SK-N-SH (cell line): ENCODE results near the gene PIP4K2A. TPM values are rescaled to one million over a fixed set of nuclear protein-coding genes. Genes with fewer than 3 reads are reported as not detected.

ENCODE experiments used
- CTCF ChIA-PET: fragments of 300-600, 350-600 bp; formaldehyde crosslinking; extraction: SDS; loops from one replicate; lab custom pipeline; 2021; lab: Yijun Ruan, JAX
- POLR2A ChIA-PET: fragments of 350-600 bp; sonication (Branson Sonifier 250); formaldehyde crosslinking; extraction: SDS; loops from one replicate; lab custom pipeline; 2020; ENCODE audit warnings: antibody characterized with exemption, inconsistent platforms; lab: Yijun Ruan, JAX
- DNase-seq: peaks from one replicate; pipeline ENCODE4 v3.0.0; 2012
- H2AFZ ChIP-seq: fragments of 200-600 bp; sonication (generic); 2 replicates; pipeline ENCODE4 v1.8.1; 2016; ENCODE audit warnings: antibody characterized with exemption, mild to moderate bottlenecking, low read depth
- H3F3A ChIP-seq: fragments of 200-600 bp; sonication (generic); replicated peaks from 2 replicates; pipeline ENCODE3; 2016; ENCODE audit warnings: antibody characterized with exemption, mild to moderate bottlenecking; ENCODE audit not compliant: insufficient read depth
- H3K27ac ChIP-seq, 2 experiments: fragments of 200-500 bp in 1 of 2; fragments of 200-600 bp in 1 of 2; sonication (Bioruptor generic) in 1 of 2; sonication (generic), shearing (Covaris generic) in 1 of 2; 2 replicates each; pipeline versions ENCODE4 v1.5.1 to v1.6.1; 2014 to 2016; ENCODE audit warnings: low read depth in 2 of 2, inconsistent platforms in 1 of 2, low read length in 1 of 2, mild to moderate bottlenecking in 1 of 2, mixed read lengths in 1 of 2
- H3K27me3 ChIP-seq: fragments of 200-600 bp; sonication (generic), shearing (Covaris generic); 2 replicates; pipeline ENCODE4 v1.6.1; 2016; ENCODE audit warnings: mixed run types; ENCODE audit not compliant: insufficient read depth
- H3K36me3 ChIP-seq, 2 experiments: fragments of 200-500 bp in 1 of 2; fragments of 200-600 bp in 1 of 2; sonication (Bioruptor generic) in 1 of 2; sonication (generic) in 1 of 2; replicated peaks in 1 of 2; 2 replicates each; pipeline versions ENCODE3 to v1.5.1; 2014 to 2016; ENCODE audit warnings: low read length in 1 of 2, mild to moderate bottlenecking in 1 of 2; ENCODE audit not compliant: insufficient read depth in 2 of 2, control insufficient read depth in 1 of 2
- H3K4me1 ChIP-seq, 2 experiments: fragments of 200-500 bp in 1 of 2; fragments of 200-600 bp in 1 of 2; sonication (Bioruptor generic) in 1 of 2; sonication (generic), shearing (Covaris generic) in 1 of 2; 2 replicates each; pipeline versions ENCODE4 v1.5.1 to v1.6.1; 2014 to 2016; ENCODE audit warnings: low read depth in 1 of 2, low read length in 1 of 2, mixed run types in 1 of 2; ENCODE audit not compliant: insufficient read depth in 2 of 2, control insufficient read depth in 1 of 2
- H3K4me2 ChIP-seq: fragments of 200-600 bp; sonication (generic), shearing (Covaris generic); 2 replicates; pipeline ENCODE4 v1.6.1; 2017; ENCODE audit warnings: mixed run types
- H3K4me3 ChIP-seq, 2 experiments: fragments of 200-500 bp in 1 of 2; fragments of 200-600 bp in 1 of 2; sonication (Bioruptor generic) in 1 of 2; sonication (generic), shearing (Covaris generic) in 1 of 2; 2 replicates each; pipeline versions ENCODE4 v1.5.1 to v1.8.1; 2014 to 2016; ENCODE audit warnings: low read depth in 2 of 2, inconsistent platforms in 1 of 2, low read length in 1 of 2, mild to moderate bottlenecking in 1 of 2, mixed read lengths in 1 of 2, moderate library complexity in 1 of 2
- H3K79me2 ChIP-seq: fragments of 200-600 bp; sonication (generic); 2 replicates; pipeline ENCODE4 v1.8.1; 2017; ENCODE audit warnings: mild to moderate bottlenecking; ENCODE audit not compliant: insufficient read depth
- H3K9ac ChIP-seq: fragments of 200-600 bp; sonication (generic); 2 replicates; pipeline ENCODE4 v1.6.1; 2017; ENCODE audit warnings: mixed run types
- H3K9me2 ChIP-seq: fragments of 200-600 bp; sonication (generic); 2 replicates; pipeline ENCODE4 v1.6.1; 2017; ENCODE audit warnings: mixed run types
- H3K9me3 ChIP-seq: fragments of 200-600 bp; sonication (generic); 2 replicates; pipeline ENCODE4 v1.6.1; 2017; ENCODE audit warnings: mixed run types, mild to moderate bottlenecking, moderate library complexity
- H4K20me1 ChIP-seq: fragments of 200-600 bp; sonication (generic); 2 replicates; pipeline ENCODE4 v1.6.1; 2017; ENCODE audit warnings: mild to moderate bottlenecking, mixed run types; ENCODE audit not compliant: insufficient read depth
- CHD2 ChIP-seq: fragments of 150-350 bp; IDR thresholded peaks from 2 replicates; pipeline ENCODE4 v1.6.1; 2018; ENCODE audit warnings: low read length; ENCODE audit not compliant: partially characterized antibody
- FOXJ3 ChIP-seq: sonication (generic); formaldehyde crosslinking; IDR thresholded peaks from 2 replicates; pipeline ENCODE4 v1.5.1; 2020; ENCODE audit warnings: mild to moderate bottlenecking, missing genetic modification reagents
- JUND ChIP-seq: IDR thresholded peaks from 2 replicates; pipeline ENCODE4 v1.4.0; 2012
- MEF2A ChIP-seq: IDR thresholded peaks from 2 replicates; pipeline ENCODE4 v1.4.0; 2012; ENCODE audit warnings: low read depth, borderline replicate concordance
- MXI1 ChIP-seq: IDR thresholded peaks from 2 replicates; pipeline ENCODE4 v1.6.1; 2012; ENCODE audit warnings: mild to moderate bottlenecking, low read depth, low read length, improper control_type of control experiment
- NFIC ChIP-seq: IDR thresholded peaks from 2 replicates; pipeline ENCODE4 v1.4.0; 2012; ENCODE audit warnings: borderline replicate concordance
- NRF1 ChIP-seq: IDR thresholded peaks from 2 replicates; pipeline ENCODE4 v1.6.1; 2012; ENCODE audit warnings: low read depth, mild to moderate bottlenecking, low read length
- RAD21 ChIP-seq: IDR thresholded peaks from 2 replicates; pipeline ENCODE4 v1.6.1; 2012; ENCODE audit warnings: mild to moderate bottlenecking, low read length
- REST ChIP-seq: IDR thresholded peaks from 2 replicates; pipeline ENCODE4 v1.6.1; 2012; ENCODE audit warnings: mild to moderate bottlenecking, low read depth, low read length, moderate library complexity
- RFX5 ChIP-seq: IDR thresholded peaks from 2 replicates; pipeline ENCODE4 v1.6.1; 2012; ENCODE audit warnings: mild to moderate bottlenecking, improper control_type of control experiment, low read length
- RXRA ChIP-seq: IDR thresholded peaks from 2 replicates; pipeline ENCODE4 v1.4.0; 2012; ENCODE audit warnings: low read depth, mild to moderate bottlenecking, borderline replicate concordance
- SIN3A ChIP-seq: IDR thresholded peaks from 2 replicates; pipeline ENCODE4 v1.6.1; 2012; ENCODE audit warnings: low read depth, mild to moderate bottlenecking, low read length, moderate library complexity, borderline replicate concordance
- SMC3 ChIP-seq: IDR thresholded peaks from 2 replicates; pipeline ENCODE4 v1.6.1; 2012; ENCODE audit warnings: low read depth, low read length, improper control_type of control experiment
- TAF1 ChIP-seq: IDR thresholded peaks from 2 replicates; pipeline ENCODE4 v1.6.1; 2012; ENCODE audit warnings: low read depth, mild to moderate bottlenecking, low read length, moderate library complexity, borderline replicate concordance
- TEAD4 ChIP-seq: IDR thresholded peaks from 2 replicates; pipeline ENCODE4 v1.4.0; 2012; ENCODE audit warnings: mild to moderate bottlenecking, borderline replicate concordance; ENCODE audit not compliant: insufficient read depth
- USF2 ChIP-seq: fragments of 150-350 bp; IDR thresholded peaks from 2 replicates; pipeline ENCODE4 v1.6.1; 2017; ENCODE audit warnings: antibody characterized with exemption, low read length, low read depth, borderline replicate concordance
- YY1 ChIP-seq: IDR thresholded peaks from 2 replicates; pipeline ENCODE4 v1.4.0; 2012; ENCODE audit warnings: low read depth, mild to moderate bottlenecking
- ZBTB33 ChIP-seq: IDR thresholded peaks from 2 replicates; pipeline ENCODE4 v1.4.0; 2012; ENCODE audit warnings: low read depth, borderline replicate concordance
- WGBS: methylation state at CpG from one replicate; pipeline ENCODE4 v1.1.6; 2017; ENCODE audit warnings: low lambda C conversion rate; 5-methylcytosine and 5-hydroxymethylcytosine counted together
- polyA plus RNA-seq, 3 experiments: library from polyadenylated mRNA; depleted of rRNA; stranded (reverse); fragments of >200 nt; gene quantifications; 2 replicates each; pipeline ENCODE4 v1.2.3, GENCODE V29; 2012
- TF ChIP-seq, protein P1 (sequence below): fragments of 200-600 bp; sonication (generic); IDR thresholded peaks from 2 replicates; pipeline ENCODE4 v1.6.1; 2017; ENCODE audit warnings: antibody characterized with exemption, mild to moderate bottlenecking, moderate library complexity
- TF ChIP-seq, protein P2 (sequence below): IDR thresholded peaks from 2 replicates; pipeline ENCODE4; 2012

The PIP4K2A gene
- polyA plus RNA-seq, 1 of the 3 experiments (the other 2 are of a cell fraction), result 10.8 TPM

DNA sequence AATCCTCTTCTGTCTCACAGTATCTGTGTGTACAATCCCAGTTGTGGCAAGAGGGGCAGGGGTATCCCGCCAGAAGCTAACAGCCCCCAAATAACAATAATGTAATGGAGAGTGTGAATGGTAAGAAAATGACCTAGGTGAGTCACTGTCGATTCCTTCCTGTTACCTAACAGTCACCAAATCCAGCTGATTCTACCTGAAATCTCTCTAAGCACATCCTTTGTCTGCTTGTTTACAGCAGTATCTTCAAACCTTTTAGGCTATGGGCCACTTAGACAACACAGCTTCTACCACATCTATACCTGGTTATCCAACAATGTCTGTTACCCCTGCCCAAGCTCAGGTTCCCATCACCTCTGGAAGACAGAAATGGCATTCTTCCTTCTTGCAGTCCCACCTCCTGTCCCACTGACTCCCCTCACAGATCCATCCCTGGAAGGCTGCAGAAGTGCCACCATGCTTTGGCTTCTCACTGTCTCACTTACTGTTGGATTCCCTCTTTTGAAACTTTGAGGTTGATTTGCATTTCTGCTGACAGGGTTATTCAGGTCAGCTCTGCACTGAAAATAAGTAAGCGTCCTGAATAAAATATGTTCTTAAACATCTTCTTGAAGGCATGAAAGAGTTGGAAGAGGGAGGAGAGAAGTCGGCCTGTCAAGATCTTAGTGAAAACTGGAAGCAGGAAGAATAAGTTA, 13.1 kb downstream of the PIP4K2A start:
- DNase-seq, result no peak
- POLR2A ChIA-PET, result no interaction called here
- Histone ChIP-seq H3K4me1 (no peaks in the 10 kb centered on the region; a peak in 1 of 4 replicates), H4K20me1 (peaks cover 69% of the 10 kb centered on the region), H3K9me2 (no peaks in the 10 kb centered on the region), H3F3A (no peaks in the 10 kb centered on the region), H3K27ac (no peak overlapping the region), H3K36me3 (no peaks in the 10 kb centered on the region), H3K4me3 (no peak overlapping the region), H3K27me3 (no peaks in the 10 kb centered on the region), H2AFZ (no peak overlapping the region), H3K79me2 (peaks cover 89% of the 10 kb centered on the region), H3K9me3 (no peaks in the 10 kb centered on the region), H3K9ac (no peak overlapping the region), H3K4me2 (no peak overlapping the region)
- TF ChIP-seq TEAD4 (no peak), NFIC (no peak), RFX5 (no peak), JUND (no peak), YY1 (no peak), RAD21 (no peak), RXRA (no peak), CHD2 (no peak), REST (no peak), NRF1 (no peak), SIN3A (no peak), FOXJ3 (CRISPR knock-in tag) (no peak), SMC3 (no peak), TAF1 (no peak), MEF2A (no peak), USF2 (no peak), MXI1 (no peak), ZBTB33 (no peak)
- TF ChIP-seq, protein P1, sequence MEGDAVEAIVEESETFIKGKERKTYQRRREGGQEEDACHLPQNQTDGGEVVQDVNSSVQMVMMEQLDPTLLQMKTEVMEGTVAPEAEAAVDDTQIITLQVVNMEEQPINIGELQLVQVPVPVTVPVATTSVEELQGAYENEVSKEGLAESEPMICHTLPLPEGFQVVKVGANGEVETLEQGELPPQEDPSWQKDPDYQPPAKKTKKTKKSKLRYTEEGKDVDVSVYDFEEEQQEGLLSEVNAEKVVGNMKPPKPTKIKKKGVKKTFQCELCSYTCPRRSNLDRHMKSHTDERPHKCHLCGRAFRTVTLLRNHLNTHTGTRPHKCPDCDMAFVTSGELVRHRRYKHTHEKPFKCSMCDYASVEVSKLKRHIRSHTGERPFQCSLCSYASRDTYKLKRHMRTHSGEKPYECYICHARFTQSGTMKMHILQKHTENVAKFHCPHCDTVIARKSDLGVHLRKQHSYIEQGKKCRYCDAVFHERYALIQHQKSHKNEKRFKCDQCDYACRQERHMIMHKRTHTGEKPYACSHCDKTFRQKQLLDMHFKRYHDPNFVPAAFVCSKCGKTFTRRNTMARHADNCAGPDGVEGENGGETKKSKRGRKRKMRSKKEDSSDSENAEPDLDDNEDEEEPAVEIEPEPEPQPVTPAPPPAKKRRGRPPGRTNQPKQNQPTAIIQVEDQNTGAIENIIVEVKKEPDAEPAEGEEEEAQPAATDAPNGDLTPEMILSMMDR, result no peak
- TF ChIP-seq, protein P2, sequence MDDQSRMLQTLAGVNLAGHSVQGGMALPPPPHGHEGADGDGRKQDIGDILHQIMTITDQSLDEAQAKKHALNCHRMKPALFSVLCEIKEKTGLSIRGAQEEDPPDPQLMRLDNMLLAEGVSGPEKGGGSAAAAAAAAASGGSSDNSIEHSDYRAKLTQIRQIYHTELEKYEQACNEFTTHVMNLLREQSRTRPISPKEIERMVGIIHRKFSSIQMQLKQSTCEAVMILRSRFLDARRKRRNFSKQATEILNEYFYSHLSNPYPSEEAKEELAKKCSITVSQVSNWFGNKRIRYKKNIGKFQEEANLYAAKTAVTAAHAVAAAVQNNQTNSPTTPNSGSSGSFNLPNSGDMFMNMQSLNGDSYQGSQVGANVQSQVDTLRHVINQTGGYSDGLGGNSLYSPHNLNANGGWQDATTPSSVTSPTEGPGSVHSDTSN, result no peak
- CTCF ChIA-PET, result interaction anchor here (1.1 kb wide), 1 partner anchor 75 kb away, joined by 3 read pairs; no protein-coding TSS in a partner anchor
- WGBS, result 99% methylated on average over 4 of the region's 4 CpGs
